SH-SY5Y (cell line): ENCODE results near the gene SNCG.

Experiments used
- GATA2 ChIP-seq: IDR thresholded peaks from 2 replicates; pipeline ENCODE4 v1.6.1; 2011; ENCODE audit warnings: mild to moderate bottlenecking, low read depth, low read length
- GATA3 ChIP-seq: IDR thresholded peaks from 2 replicates; pipeline ENCODE4 v1.6.1; 2011; ENCODE audit warnings: low read depth, mild to moderate bottlenecking, low read length, moderate library complexity

- no peak for TF ChIP-seq GATA3
- no peak for TF ChIP-seq GATA2
Measured at GRCh38 chr10:86979296-86979818, 21.0 kb downstream of the SNCG start.
